ENCODE data around the gene CYTH1. TPM values are rescaled to one million over a fixed set of nuclear protein-coding genes. Genes with fewer than 3 reads are reported as not detected.

CYTH1 gene
- total RNA-seq, 2 experiments from 2014 or later: 88.9 to 89.6 TPM

GRCh38 chr17:78655251-78655940, 126.7 kb downstream of the CYTH1 start:
- H3K36me3 Mint-ChIP-seq: no peaks in the 10 kb centered on the region
- no peak for DNase-seq
- H3K9me3 Mint-ChIP-seq: no peaks in the 10 kb centered on the region
- no peak overlapping the region for H3K27ac Mint-ChIP-seq
- no peak overlapping the region for H3K4me3 Mint-ChIP-seq
- no peaks in the 10 kb centered on the region for H3K27me3 Mint-ChIP-seq
- peaks cover 10% of the 10 kb centered on the region for H3K4me1 Mint-ChIP-seq

- Mint-ChIP-seq H3K4me1 (peaks cover 10% of the 10 kb centered on the region), H3K9me3 (no peaks in the 10 kb centered on the region), H3K27me3 (no peaks in the 10 kb centered on the region), H3K4me3 (no peak overlapping the region), H3K36me3 (no peaks in the 10 kb centered on the region), H3K27ac (no peak overlapping the region)
- DNase-seq: no peak
Measured at GRCh38 chr17:78654325-78654724, 127.7 kb downstream of the CYTH1 start.

GRCh38 chr17:78653382-78653781, 128.7 kb downstream of the CYTH1 start:
- H3K9me3 Mint-ChIP-seq: peaks cover 4% of the 10 kb centered on the region
- H3K36me3 Mint-ChIP-seq: no peaks in the 10 kb centered on the region
- H3K4me3 Mint-ChIP-seq: no peak overlapping the region
- no peak overlapping the region for H3K27ac Mint-ChIP-seq
- DNase-seq: no peak
- H3K27me3 Mint-ChIP-seq: no peaks in the 10 kb centered on the region
- H3K4me1 Mint-ChIP-seq: peaks cover 10% of the 10 kb centered on the region

- H3K36me3 Mint-ChIP-seq: no peaks in the 10 kb centered on the region
- no peak overlapping the region for H3K4me3 Mint-ChIP-seq
- no peaks in the 10 kb centered on the region for H3K27me3 Mint-ChIP-seq
- peaks cover 4% of the 10 kb centered on the region for H3K9me3 Mint-ChIP-seq
- peaks cover 10% of the 10 kb centered on the region for H3K4me1 Mint-ChIP-seq
- DNase-seq: no peak
- no peak overlapping the region for H3K27ac Mint-ChIP-seq
Measured at GRCh38 chr17:78652913-78653312, 129.2 kb downstream of the CYTH1 start.

GRCh38 chr17:78652024-78652423, 130.0 kb downstream of the CYTH1 start:
- Mint-ChIP-seq H3K36me3 (peaks cover 4% of the 10 kb centered on the region), H3K4me1 (peaks cover 10% of the 10 kb centered on the region), H3K27me3 (no peaks in the 10 kb centered on the region)

GRCh38 chr17:78651554-78651953, 130.5 kb downstream of the CYTH1 start:
- Mint-ChIP-seq H3K9me3 (peaks cover 4% of the 10 kb centered on the region), H3K27ac (no peak overlapping the region), H3K36me3 (peaks cover 5% of the 10 kb centered on the region), H3K4me3 (no peak overlapping the region), H3K4me1 (peaks cover 10% of the 10 kb centered on the region), H3K27me3 (no peaks in the 10 kb centered on the region)
- DNase-seq: no peak

More at GRCh38 chr17:78652024-78652423, 130.0 kb downstream of the CYTH1 start:
- DNase-seq: no peak
- no peak overlapping the region for H3K4me3 Mint-ChIP-seq
- peaks cover 4% of the 10 kb centered on the region for H3K9me3 Mint-ChIP-seq
- no peak overlapping the region for H3K27ac Mint-ChIP-seq

GRCh38 chr17:78650093-78650715, 131.9 kb downstream of the CYTH1 start:
- Mint-ChIP-seq H3K27ac (no peak overlapping the region), H3K4me3 (no peak overlapping the region), H3K4me1 (peaks cover 21% of the 10 kb centered on the region), H3K36me3 (peaks cover 5% of the 10 kb centered on the region), H3K27me3 (no peaks in the 10 kb centered on the region), H3K9me3 (peaks cover 4% of the 10 kb centered on the region)
- no peak for DNase-seq

GRCh38 chr17:78648293-78648692, 133.8 kb downstream of the CYTH1 start:
- H3K4me3 Mint-ChIP-seq: no peak overlapping the region
- peaks cover 4% of the 10 kb centered on the region for H3K9me3 Mint-ChIP-seq
- no peaks in the 10 kb centered on the region for H3K27me3 Mint-ChIP-seq
- peaks cover 21% of the 10 kb centered on the region for H3K4me1 Mint-ChIP-seq
- peaks cover 5% of the 10 kb centered on the region for H3K36me3 Mint-ChIP-seq
- H3K27ac Mint-ChIP-seq: no peak overlapping the region
- DNase-seq: no peak

GRCh38 chr17:78647032-78647431, 135.0 kb downstream of the CYTH1 start:
- Mint-ChIP-seq H3K9me3 (peaks cover 4% of the 10 kb centered on the region), H3K4me3 (no peak overlapping the region), H3K27ac (no peak overlapping the region), H3K4me1 (peaks cover 18% of the 10 kb centered on the region), H3K36me3 (peaks cover 5% of the 10 kb centered on the region), H3K27me3 (no peaks in the 10 kb centered on the region)
- no peak for DNase-seq

GRCh38 chr17:78645421-78646295, 136.4 kb downstream of the CYTH1 start:
- H3K9me3 Mint-ChIP-seq: peaks cover 4% of the 10 kb centered on the region
- no peaks in the 10 kb centered on the region for H3K27me3 Mint-ChIP-seq
- peak overlapping the region; percentile 77 for H3K27ac Mint-ChIP-seq
- peaks cover 5% of the 10 kb centered on the region for H3K36me3 Mint-ChIP-seq
- peak overlapping the region; percentile 58 for H3K4me3 Mint-ChIP-seq
- peak; percentile 66 for DNase-seq
- peaks cover 11% of the 10 kb centered on the region for H3K4me1 Mint-ChIP-seq

GRCh38 chr17:78644931-78645351, 137.1 kb downstream of the CYTH1 start:
- no peak overlapping the region for H3K4me3 Mint-ChIP-seq
- no peaks in the 10 kb centered on the region for H3K27me3 Mint-ChIP-seq
- no peak for DNase-seq
- peaks cover 4% of the 10 kb centered on the region for H3K9me3 Mint-ChIP-seq
- H3K36me3 Mint-ChIP-seq: peaks cover 5% of the 10 kb centered on the region
- H3K4me1 Mint-ChIP-seq: peaks cover 11% of the 10 kb centered on the region
- no peak overlapping the region for H3K27ac Mint-ChIP-seq

- Mint-ChIP-seq H3K27me3 (no peaks in the 10 kb centered on the region), H3K36me3 (peaks cover 5% of the 10 kb centered on the region), H3K9me3 (peaks cover 4% of the 10 kb centered on the region), H3K4me3 (no peak overlapping the region), H3K27ac (no peak overlapping the region), H3K4me1 (peaks cover 11% of the 10 kb centered on the region)
- DNase-seq: no peak
Measured at GRCh38 chr17:78644224-78644623, 137.8 kb downstream of the CYTH1 start.

GRCh38 chr17:78643326-78643725, 138.7 kb downstream of the CYTH1 start:
- no peak for DNase-seq
- peaks cover 5% of the 10 kb centered on the region for H3K36me3 Mint-ChIP-seq
- peaks cover 14% of the 10 kb centered on the region for H3K4me1 Mint-ChIP-seq
- H3K27ac Mint-ChIP-seq: no peak overlapping the region
- no peaks in the 10 kb centered on the region for H3K27me3 Mint-ChIP-seq
- no peak overlapping the region for H3K4me3 Mint-ChIP-seq
- H3K9me3 Mint-ChIP-seq: no peaks in the 10 kb centered on the region

GRCh38 chr17:78642707-78643106, 139.4 kb downstream of the CYTH1 start:
- no peak overlapping the region for H3K27ac Mint-ChIP-seq
- no peaks in the 10 kb centered on the region for H3K9me3 Mint-ChIP-seq
- DNase-seq: no peak
- H3K4me1 Mint-ChIP-seq: peaks cover 14% of the 10 kb centered on the region
- H3K27me3 Mint-ChIP-seq: no peaks in the 10 kb centered on the region
- H3K4me3 Mint-ChIP-seq: no peak overlapping the region
- H3K36me3 Mint-ChIP-seq: peaks cover 5% of the 10 kb centered on the region

- DNase-seq: no peak
- Mint-ChIP-seq H3K4me1 (peaks cover 14% of the 10 kb centered on the region), H3K36me3 (no peaks in the 10 kb centered on the region), H3K27me3 (no peaks in the 10 kb centered on the region), H3K9me3 (no peaks in the 10 kb centered on the region), H3K27ac (no peak overlapping the region), H3K4me3 (no peak overlapping the region)
Measured at GRCh38 chr17:78641666-78642065, 140.4 kb downstream of the CYTH1 start.
